HEK293 (cell line): ENCODE measurements around the gene ZNF181.

Experiments used
- BCL11B ChIP-seq: fragments of 450-650 bp; formaldehyde crosslinking; IDR thresholded peaks from 2 replicates; pipeline ENCODE4 v1.5.1; 2016; ENCODE audit warnings: low read depth, missing biosample characterization, missing genetic modification characterization
- CTCF ChIP-seq: fragments of 450-650 bp; formaldehyde crosslinking; IDR thresholded peaks from 2 replicates; pipeline ENCODE4 v1.5.1; 2016; ENCODE audit warnings: missing biosample characterization, missing genetic modification characterization
- SP3 ChIP-seq: fragments of 450-650 bp; formaldehyde crosslinking; IDR thresholded peaks from 2 replicates; pipeline ENCODE4 v1.5.1; 2016; ENCODE audit warnings: missing biosample characterization, missing genetic modification characterization
- ZFP37 ChIP-seq: fragments of 450-650 bp; formaldehyde crosslinking; IDR thresholded peaks from 2 replicates; pipeline ENCODE4 v1.5.1; 2016; ENCODE audit warnings: missing biosample characterization, missing genetic modification characterization
- ZFP69B ChIP-seq: fragments of 450-650 bp; formaldehyde crosslinking; IDR thresholded peaks from 2 replicates; pipeline ENCODE4 v1.5.1; 2016; ENCODE audit warnings: missing biosample characterization, missing genetic modification characterization
- ZNF24 ChIP-seq: fragments of 450-650 bp; formaldehyde crosslinking; IDR thresholded peaks from 2 replicates; pipeline ENCODE4 v1.5.1; 2016; ENCODE audit warnings: missing biosample characterization, missing genetic modification characterization
- ZNF302 ChIP-seq: fragments of 450-650 bp; formaldehyde crosslinking; IDR thresholded peaks from 2 replicates; pipeline ENCODE4 v1.5.1; 2016; ENCODE audit warnings: missing biosample characterization, missing genetic modification characterization, low read depth
- ZNF544 ChIP-seq: fragments of 450-650 bp; formaldehyde crosslinking; IDR thresholded peaks from 2 replicates; pipeline ENCODE4 v1.5.0; 2017; ENCODE audit warnings: missing biosample characterization, missing genetic modification characterization
- ZXDB ChIP-seq: fragments of 450-650 bp; formaldehyde crosslinking; IDR thresholded peaks from 2 replicates; pipeline ENCODE4 v1.5.1; 2016; ENCODE audit warnings: missing biosample characterization, missing genetic modification characterization
- TF ChIP-seq, protein P1 (sequence below): fragments of 450-650 bp; formaldehyde crosslinking; IDR thresholded peaks from 2 replicates; pipeline ENCODE4 v1.5.1; 2016; ENCODE audit warnings: missing biosample characterization, missing genetic modification characterization
- TF ChIP-seq, protein P2 (sequence below): fragments of 450-650 bp; formaldehyde crosslinking; IDR thresholded peaks from 2 replicates; pipeline ENCODE4; 2016; ENCODE audit warnings: missing biosample characterization, missing genetic modification characterization

DNA sequence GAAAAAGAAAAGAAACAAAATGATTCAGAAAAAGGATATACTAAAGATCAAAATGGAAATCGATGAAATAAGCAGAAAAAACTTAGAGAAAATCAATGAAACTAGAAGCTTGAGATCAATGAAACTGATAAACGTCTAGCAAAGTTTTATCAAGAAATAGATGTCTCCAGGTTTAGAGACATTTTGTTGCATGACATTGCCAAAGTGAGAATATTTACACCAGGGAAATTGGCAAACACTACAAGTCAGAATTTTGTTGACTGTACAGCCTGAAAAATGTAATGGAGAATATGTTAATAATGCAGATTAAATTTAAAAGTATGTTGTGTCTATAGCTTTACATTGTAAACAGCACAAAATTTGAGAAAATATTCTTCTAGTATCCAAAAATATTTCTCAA is 44.3 kb downstream of the ZNF181 start:
- TF ChIP-seq CTCF (tag by site-specific recombination) (no peak), ZXDB (tag by site-specific recombination) (no peak), BCL11B (tag by site-specific recombination) (no peak), ZNF24 (tag by site-specific recombination) (no peak), ZFP69B (tag by site-specific recombination) (no peak), ZFP37 (tag by site-specific recombination) (no peak), ZNF302 (tag by site-specific recombination) (no peak), SP3 (tag by site-specific recombination) (no peak), ZNF544 (tag by site-specific recombination) (no peak)
- TF ChIP-seq, protein P1, sequence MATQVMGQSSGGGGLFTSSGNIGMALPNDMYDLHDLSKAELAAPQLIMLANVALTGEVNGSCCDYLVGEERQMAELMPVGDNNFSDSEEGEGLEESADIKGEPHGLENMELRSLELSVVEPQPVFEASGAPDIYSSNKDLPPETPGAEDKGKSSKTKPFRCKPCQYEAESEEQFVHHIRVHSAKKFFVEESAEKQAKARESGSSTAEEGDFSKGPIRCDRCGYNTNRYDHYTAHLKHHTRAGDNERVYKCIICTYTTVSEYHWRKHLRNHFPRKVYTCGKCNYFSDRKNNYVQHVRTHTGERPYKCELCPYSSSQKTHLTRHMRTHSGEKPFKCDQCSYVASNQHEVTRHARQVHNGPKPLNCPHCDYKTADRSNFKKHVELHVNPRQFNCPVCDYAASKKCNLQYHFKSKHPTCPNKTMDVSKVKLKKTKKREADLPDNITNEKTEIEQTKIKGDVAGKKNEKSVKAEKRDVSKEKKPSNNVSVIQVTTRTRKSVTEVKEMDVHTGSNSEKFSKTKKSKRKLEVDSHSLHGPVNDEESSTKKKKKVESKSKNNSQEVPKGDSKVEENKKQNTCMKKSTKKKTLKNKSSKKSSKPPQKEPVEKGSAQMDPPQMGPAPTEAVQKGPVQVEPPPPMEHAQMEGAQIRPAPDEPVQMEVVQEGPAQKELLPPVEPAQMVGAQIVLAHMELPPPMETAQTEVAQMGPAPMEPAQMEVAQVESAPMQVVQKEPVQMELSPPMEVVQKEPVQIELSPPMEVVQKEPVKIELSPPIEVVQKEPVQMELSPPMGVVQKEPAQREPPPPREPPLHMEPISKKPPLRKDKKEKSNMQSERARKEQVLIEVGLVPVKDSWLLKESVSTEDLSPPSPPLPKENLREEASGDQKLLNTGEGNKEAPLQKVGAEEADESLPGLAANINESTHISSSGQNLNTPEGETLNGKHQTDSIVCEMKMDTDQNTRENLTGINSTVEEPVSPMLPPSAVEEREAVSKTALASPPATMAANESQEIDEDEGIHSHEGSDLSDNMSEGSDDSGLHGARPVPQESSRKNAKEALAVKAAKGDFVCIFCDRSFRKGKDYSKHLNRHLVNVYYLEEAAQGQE (tag by site-specific recombination) = no peak
- TF ChIP-seq, protein P2, sequence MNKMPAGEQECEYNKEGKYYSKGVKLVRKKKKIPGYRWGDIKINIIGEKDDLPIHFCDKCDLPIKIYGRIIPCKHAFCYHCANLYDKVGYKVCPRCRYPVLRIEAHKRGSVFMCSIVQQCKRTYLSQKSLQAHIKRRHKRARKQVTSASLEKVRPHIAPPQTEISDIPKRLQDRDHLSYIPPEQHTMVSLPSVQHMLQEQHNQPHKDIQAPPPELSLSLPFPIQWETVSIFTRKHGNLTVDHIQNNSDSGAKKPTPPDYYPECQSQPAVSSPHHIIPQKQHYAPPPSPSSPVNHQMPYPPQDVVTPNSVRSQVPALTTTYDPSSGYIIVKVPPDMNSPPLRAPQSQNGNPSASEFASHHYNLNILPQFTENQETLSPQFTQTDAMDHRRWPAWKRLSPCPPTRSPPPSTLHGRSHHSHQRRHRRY (tag by site-specific recombination) = no peak
